GM18511 (cell line): Measurements from ENCODE around the gene TPST1.
"Not testable (repeated sequence)": the region's sequence is repeated elsewhere in the genome, so short reads cannot be mapped to it uniquely, and the experiment has no call there.

ENCODE experiments used
- ATAC-seq: cut with Tn5 transposase; IDR thresholded peaks from one replicate; pipeline ENCODE4 v1.9.1; 2021; ENCODE audit warnings: mild to moderate bottlenecking, moderate library complexity; ENCODE audit not compliant: unreplicated experiment

The TPST1 gene

GRCh38 chr7:66187905-66188304 lies 17.2 kb upstream of the TPST1 start:
- ATAC-seq = no peak

- ATAC-seq = no peak
These were observed 16.5 kb upstream of the TPST1 start for GRCh38 chr7:66188645-66189044.

GRCh38 chr7:66189695-66190503 lies 15.2 kb upstream of the TPST1 start:
- no peak for ATAC-seq

GRCh38 chr7:66190504-66190857 lies 14.7 kb upstream of the TPST1 start:
- no peak for ATAC-seq

GRCh38 chr7:66193146-66193725 lies 11.9 kb upstream of the TPST1 start:
- no peak for ATAC-seq

- ATAC-seq = no peak
These were observed 6.7 kb upstream of the TPST1 start for GRCh38 chr7:66198469-66198868.

- no peak for ATAC-seq
These were observed 6.2 kb upstream of the TPST1 start for GRCh38 chr7:66198956-66199355.

- ATAC-seq = no peak
These were observed 2.7 kb upstream of the TPST1 start for GRCh38 chr7:66202441-66202840.

GRCh38 chr7:66205741-66206090 lies 582 bp downstream of the TPST1 start:
- ATAC-seq = peak; percentile 12

- no peak for ATAC-seq
These were observed 1.2 kb downstream of the TPST1 start for GRCh38 chr7:66206119-66206933.

- no peak for ATAC-seq
These were observed 1.8 kb downstream of the TPST1 start for GRCh38 chr7:66206934-66207240.

GRCh38 chr7:66207540-66207939 lies 2.4 kb downstream of the TPST1 start:
- ATAC-seq = no peak

- ATAC-seq = no peak
These were observed 6.3 kb downstream of the TPST1 start for GRCh38 chr7:66211429-66211828.

GRCh38 chr7:66213637-66214036 lies 8.5 kb downstream of the TPST1 start:
- ATAC-seq = no peak

GRCh38 chr7:66216687-66217086 lies 11.6 kb downstream of the TPST1 start:
- ATAC-seq = no peak

- ATAC-seq = no peak
These were observed 14.7 kb downstream of the TPST1 start for GRCh38 chr7:66219805-66220204.

GRCh38 chr7:66221442-66221841 lies 16.3 kb downstream of the TPST1 start:
- ATAC-seq = no peak

GRCh38 chr7:66227808-66228207 lies 22.7 kb downstream of the TPST1 start:
- ATAC-seq = no peak

- not testable (repeated sequence) for ATAC-seq
These were observed 26.4 kb downstream of the TPST1 start for GRCh38 chr7:66231326-66232216.

- no peak for ATAC-seq
These were observed 28.5 kb downstream of the TPST1 start for GRCh38 chr7:66233638-66234037.

- no peak for ATAC-seq
These were observed 31.7 kb downstream of the TPST1 start for GRCh38 chr7:66236713-66237303.
